CD4-positive, alpha-beta T cell treated with Interleukin-15 for 1 hour (primary cell): ENCODE results near the gene CDKN2B.
"Not testable (repeated sequence)": the region's sequence is repeated elsewhere in the genome, so short reads cannot be mapped to it uniquely, and the experiment has no call there.

Experiments used
- DNase-seq: peaks from one replicate; pipeline ENCODE4 v3.0.0-alpha.2; 2020

The CDKN2B gene, protein sequence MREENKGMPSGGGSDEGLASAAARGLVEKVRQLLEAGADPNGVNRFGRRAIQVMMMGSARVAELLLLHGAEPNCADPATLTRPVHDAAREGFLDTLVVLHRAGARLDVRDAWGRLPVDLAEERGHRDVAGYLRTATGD

DNA sequence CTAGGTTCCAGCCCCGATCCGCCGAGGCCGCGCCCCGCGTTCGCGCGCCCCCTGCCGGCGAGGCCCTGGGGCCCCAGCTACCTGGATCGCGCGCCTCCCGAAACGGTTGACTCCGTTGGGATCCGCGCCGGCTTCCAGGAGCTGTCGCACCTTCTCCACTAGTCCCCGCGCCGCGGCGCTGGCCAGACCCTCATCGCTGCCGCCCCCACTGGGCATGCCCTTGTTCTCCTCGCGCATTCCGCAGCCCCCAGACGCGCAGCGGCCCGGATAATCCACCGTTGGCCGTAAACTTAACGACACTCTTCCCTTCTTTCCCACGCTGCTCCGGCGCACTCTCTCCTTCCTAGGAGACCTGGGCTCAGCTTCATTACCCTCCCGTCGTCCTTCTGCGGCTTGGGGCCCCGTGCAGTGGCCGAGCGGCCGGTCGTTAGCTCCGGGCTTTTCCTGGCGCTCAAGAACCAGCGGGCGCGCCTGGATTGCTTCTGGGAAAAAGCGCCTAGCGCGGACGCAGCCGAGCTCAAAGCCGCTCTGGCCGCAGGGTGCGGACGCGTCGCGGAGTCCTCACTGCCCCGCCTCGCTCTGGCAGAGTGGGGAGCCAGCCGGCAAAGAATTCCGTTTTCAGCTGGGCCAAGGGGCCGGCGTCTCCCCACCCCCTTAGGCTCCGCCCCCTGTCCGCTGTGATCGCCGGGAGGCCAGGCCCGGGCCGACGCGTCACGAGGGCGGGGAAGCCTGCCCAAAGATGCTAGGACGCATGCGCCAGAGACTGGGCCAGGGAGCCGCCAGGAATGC is at the start of gene CDKN2B:
TSS of gene CDKN2B (minus strand) at position 589 of the 789 bp plus-strand sequence. CDS start at position 237, 352 bp downstream.
- peak; percentile 83 for DNase-seq

DNA sequence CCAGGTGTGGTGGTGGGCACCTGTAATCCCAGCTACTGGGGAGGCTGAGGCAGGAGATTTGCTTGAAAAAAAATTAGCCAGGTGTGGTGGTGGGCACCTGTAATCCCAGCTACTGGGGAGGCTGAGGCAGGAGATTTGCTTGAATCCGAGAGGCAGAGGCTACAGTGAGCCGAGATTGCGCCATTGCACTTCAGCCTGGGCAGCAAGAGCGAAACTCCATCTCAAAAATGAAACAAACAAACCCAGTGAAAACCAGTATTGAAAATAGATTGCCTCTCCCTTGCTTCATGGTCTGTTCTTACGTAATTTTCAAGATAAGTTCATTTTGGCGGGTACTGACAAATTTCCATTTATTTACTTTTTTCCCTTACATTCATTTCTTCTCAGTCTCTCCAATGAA is 48.9 kb upstream of the CDKN2B start:
- not testable (repeated sequence) for DNase-seq

GRCh38 chr9:22056402-22056801 is 47.3 kb upstream of the CDKN2B start:
- DNase-seq, result no peak

- no peak for DNase-seq
These were observed 46.0 kb upstream of the CDKN2B start for GRCh38 chr9:22055090-22055489.

GRCh38 chr9:22054529-22054928 is 45.4 kb upstream of the CDKN2B start:
- DNase-seq, result no peak

- DNase-seq, result no peak
These were observed 45.0 kb upstream of the CDKN2B start for GRCh38 chr9:22054076-22054475.

DNA sequence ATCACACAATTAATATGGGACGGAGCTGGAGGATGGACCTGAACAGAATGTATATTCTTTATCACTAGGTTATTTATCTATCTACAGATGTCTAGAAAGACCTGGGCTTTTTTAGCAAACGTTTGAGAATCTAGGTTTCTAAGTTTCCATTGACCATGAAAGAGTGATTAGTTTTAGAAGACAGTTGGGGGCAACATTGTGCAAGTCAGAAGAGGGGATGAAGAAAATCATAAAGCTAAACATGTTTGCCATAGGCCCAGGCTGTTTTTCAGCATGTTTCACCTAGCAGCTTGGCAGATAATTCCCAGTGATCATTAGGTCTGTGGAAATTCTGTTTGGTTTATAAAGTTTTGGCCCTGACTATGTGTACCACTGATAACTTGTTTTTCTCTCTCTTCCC is 44.1 kb upstream of the CDKN2B start:
- DNase-seq, result no peak

GRCh38 chr9:22052376-22052945 is 43.4 kb upstream of the CDKN2B start:
- DNase-seq, result no peak

- no peak for DNase-seq
These were observed 41.8 kb upstream of the CDKN2B start for GRCh38 chr9:22050924-22051323.

- DNase-seq, result no peak
These were observed 40.3 kb upstream of the CDKN2B start for GRCh38 chr9:22049411-22049810.

DNA sequence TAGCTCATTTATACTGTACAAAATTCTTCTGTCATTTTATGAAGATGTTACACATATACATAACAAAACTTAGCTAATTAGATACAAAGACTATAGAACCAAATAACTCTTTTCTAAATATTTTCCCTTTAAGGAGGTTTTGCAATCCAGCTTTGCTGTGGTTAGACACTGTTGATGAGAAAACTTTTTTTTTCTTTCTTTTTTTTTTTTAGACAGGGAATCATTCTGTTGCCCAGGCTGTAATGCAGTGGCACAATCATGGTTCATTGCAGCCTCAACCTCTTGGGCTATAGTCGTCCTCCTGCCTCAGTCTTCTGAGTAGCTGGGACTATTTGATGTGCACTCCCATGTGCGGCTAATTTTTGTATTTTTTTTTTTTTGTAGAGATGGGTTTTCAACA is 38.5 kb upstream of the CDKN2B start:
- no peak for DNase-seq

DNA sequence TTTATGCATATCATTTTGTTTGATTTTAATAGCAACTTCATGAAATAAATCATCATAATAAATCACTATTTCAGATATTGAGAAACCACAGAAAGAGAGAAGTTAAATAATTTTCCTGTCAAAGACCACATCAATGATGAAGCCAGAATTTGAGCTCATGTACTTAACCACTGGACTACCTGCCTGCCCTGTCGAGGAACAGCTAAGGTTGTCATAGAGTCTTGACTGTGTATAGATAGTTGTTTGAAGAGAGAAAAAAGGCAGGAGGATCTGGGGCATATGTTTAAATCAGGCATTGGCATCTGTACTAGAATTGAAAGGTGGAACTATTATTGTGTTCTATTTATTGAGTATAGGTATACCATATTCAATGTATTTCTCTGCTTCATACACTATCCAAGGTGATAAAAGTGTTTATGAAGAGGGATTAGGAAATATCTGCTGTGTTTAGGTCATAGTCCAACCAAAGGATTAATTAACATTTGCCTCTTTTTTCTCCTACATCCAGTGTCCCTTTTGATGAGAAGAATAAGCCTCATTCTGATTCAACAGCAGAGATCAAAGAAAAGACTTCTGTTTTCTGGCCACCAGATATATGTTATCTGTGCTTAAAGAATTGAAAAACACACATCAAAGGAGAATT is 37.3 kb upstream of the CDKN2B start:
- DNase-seq, result no peak

- no peak for DNase-seq
These were observed 36.3 kb upstream of the CDKN2B start for GRCh38 chr9:22045423-22045822.

DNA sequence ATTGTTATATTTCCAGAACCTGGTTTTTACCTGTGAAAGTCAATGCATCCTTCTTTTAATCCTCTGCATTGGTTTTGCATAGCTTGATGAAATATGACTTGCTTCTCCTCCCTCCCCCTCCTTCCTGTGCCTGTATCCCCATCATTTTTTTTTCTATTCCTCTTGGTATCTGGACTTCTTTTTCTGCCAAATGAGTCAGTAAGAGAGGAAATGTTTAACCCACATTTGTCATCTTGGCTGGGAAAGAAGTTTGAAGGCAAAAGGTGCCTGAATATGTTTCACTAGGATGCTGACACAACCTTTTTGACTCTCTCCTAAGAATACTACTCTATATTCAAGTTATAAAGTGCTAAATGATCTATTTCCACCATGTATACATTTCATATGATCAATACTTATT is 35.5 kb upstream of the CDKN2B start:
- no peak for DNase-seq

DNA sequence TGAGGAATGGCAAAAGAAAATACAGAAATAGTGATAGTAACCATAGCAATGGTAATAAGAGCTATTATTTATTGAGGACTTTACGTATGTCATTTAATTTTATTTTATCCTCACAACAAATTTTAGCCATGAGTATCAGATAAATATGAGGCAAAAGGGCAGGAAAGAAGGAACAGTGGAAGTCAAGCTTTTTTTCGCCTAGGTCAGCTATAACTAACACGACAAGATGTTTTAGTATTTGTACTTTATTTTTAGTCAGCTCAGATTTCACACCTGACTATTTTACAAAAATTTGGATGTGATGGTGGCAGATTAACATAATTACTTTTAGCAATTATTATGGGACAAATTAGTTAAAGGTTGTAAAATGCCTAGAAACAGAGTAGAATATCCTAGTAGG is 34.8 kb upstream of the CDKN2B start:
- no peak for DNase-seq

- DNase-seq, result no peak
These were observed 32.7 kb upstream of the CDKN2B start for GRCh38 chr9:22041775-22042174.

GRCh38 chr9:22041344-22041743 is 32.2 kb upstream of the CDKN2B start:
- DNase-seq, result no peak

GRCh38 chr9:22040760-22041159 is 31.7 kb upstream of the CDKN2B start:
- DNase-seq, result no peak

DNA sequence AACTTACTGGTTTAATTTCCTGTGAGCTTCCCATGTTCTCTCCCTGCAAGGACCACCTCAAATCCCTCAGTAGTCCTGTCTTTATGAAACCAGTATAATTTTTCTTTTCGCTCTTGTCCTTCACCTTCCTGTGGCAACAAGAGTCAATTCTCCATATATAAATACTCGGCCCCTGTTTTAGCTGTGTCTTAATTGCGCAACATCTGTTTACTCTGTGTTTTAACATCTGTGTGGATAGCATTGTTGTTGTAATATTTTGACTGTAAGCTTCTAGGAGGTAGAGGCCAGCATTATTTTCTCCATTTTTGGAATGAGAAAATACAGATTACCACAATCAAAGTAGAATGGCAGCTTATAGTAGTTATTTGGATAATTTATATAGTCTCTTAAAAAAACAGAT is 30.2 kb upstream of the CDKN2B start:
- DNase-seq, result no peak

DNA sequence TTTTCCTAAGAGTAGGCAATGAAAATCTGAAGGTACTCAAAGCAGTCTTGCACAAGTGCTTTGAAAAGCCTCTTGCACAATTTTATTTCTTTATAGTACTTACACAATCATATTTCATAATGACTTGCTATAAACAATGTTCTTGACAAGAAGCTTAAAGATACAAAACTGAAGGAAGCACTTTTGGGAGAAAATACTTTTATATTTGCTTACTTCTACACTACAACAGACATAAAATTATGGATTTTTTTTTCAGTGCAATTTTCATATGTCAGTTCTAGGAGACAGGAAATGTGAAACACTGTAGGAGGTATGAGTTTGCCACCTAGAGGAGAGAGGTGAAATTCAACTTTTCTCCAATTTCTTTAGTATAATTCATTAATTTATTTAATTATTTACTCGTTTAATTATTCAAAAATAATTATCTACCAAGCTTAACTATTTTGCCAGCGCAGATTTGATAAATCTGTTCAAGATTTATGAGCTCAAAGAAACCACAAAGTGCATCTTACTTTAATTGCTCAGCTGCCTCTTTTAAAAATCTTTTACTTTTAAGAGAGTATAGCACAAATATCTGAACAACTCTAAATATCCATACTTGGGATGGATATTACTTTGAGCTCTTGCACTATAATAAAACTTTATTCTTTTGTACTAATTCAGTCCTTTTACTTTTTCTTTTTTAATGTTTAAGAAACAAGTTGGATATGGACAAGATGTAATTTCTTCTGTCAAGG is 29.0 kb upstream of the CDKN2B start:
- no peak for DNase-seq

DNA sequence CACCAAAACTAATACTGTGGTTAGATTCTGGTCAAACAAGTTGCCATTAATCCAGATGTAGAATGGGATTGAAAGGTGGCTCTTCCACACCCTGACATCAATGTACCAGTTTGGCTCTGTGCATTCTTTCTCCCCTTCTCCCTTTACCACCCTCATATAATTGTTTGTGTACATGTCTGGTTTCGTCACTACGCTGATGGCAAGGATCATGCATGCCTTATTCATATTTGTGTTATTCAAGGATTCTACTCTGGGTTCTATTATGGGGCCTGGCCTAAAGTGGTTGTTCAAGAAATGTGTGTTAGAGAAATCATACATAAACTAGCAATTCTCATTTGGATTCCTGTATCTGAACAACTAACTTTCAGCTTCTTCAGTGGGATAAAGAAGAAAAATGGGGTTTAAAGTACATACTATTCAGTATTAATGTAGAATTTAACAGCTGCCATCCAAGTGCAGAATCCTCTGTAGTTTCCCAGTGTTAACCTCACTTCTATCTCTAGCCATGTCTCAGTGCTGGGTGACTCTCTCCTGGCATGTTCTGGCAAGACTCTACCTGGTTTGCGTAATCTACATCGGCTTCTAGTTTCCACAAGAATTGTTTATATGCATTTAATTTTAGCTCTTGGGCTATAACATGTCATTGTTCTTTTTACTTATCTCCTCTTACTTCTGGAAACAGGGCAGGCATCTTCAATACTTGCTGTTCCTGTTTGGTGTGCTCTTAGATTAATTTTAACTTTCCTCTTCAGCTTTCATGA is 27.9 kb upstream of the CDKN2B start:
- no peak for DNase-seq

DNA sequence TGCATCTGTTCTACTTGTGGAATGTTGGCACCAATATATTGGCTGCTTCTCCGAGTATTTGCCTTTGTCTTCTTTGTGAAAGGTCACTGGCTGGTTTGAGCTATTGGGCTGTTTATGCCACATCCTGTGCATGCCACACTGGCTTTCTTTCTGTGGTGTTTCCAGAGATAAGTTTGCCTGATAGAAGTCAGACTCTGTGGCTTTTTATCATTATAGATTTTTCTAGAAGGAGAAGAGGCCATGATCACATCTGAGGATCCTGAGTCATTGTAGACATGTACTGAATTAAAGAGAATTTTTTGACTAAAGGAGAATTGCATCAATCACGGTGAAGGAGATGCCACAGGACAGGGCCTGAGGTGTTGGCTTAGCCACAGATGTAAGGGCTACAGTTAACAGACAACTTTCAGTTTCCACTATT is 26.5 kb upstream of the CDKN2B start:
- no peak for DNase-seq
